Endothelial cell of umbilical vein (primary cell): ENCODE results near the gene CLINT1.

Experiments used
- CTCF ChIP-seq, 2 donors: IDR thresholded peaks; 1 replicate in 1 of 2; 2 replicates in 1 of 2; pipeline ENCODE4 v1.5.1; 2011; ENCODE audit warnings: low read length in 2 of 2, mild to moderate bottlenecking in 2 of 2, moderate library complexity in 2 of 2, control low read depth in 1 of 2, inconsistent platforms in 1 of 2, low read depth in 1 of 2; ENCODE audit not compliant: insufficient read depth in 1 of 2; ENCODE audit errors: extremely low read depth in 1 of 2
- EZH2 ChIP-seq: IDR thresholded peaks from 2 replicates; pipeline ENCODE4 v1.6.1; 2012; ENCODE audit warnings: borderline replicate concordance, low read depth, mild to moderate bottlenecking, moderate library complexity, low read length, inconsistent platforms; ENCODE audit not compliant: severe bottlenecking
- FOS ChIP-seq: IDR thresholded peaks from 2 replicates; pipeline ENCODE4 v1.6.1; 2011; ENCODE audit warnings: mild to moderate bottlenecking, low read length, moderate library complexity, borderline replicate concordance; ENCODE audit not compliant: insufficient read depth
- MAX ChIP-seq: IDR thresholded peaks from 2 replicates; pipeline ENCODE4 v1.6.1; 2011; ENCODE audit not compliant: insufficient read depth, insufficient read length
- MYC ChIP-seq: IDR thresholded peaks from one replicate; pipeline ENCODE4 v1.6.1; 2011; ENCODE audit warnings: mild to moderate bottlenecking, low read depth, low read length
- POLR2A ChIP-seq: IDR thresholded peaks from 2 replicates; pipeline ENCODE4 v1.6.1; 2012; ENCODE audit warnings: low read depth, mild to moderate bottlenecking, control low read depth, low read length
- POLR2AphosphoS5 ChIP-seq: IDR thresholded peaks from 2 replicates; pipeline ENCODE4 v1.6.1; 2012; ENCODE audit warnings: low read depth, mild to moderate bottlenecking, control low read depth, low read length, moderate library complexity; ENCODE audit not compliant: insufficient read depth

DNA sequence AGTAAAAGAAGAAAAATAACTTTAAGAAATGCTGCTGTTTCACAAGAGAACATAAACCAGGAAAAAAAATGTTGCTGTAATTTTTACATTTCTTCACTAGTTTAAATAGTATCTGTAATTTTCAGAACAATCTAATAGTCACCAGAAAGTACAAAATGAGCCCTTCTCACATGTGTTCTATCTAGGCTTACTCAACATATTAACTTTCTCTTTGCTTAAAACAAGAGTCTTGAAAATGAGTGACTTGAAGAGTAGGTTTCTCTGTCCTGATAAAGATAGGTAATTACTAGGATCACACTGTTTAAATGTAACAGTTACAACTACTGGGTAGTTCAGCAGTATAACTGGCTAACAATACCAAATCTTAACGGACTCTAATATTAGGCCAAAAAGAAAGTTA lies 37.5 kb downstream of the CLINT1 start:
- no peak for TF ChIP-seq CTCF (IDR thresholded peaks at IDR 0.05; ENCODE audit: extremely low read depth in 1 of 2, insufficient read depth in 1 of 2, low read depth in 1 of 2, low read length in 2 of 2)
- TF ChIP-seq POLR2AphosphoS5 = no peak
- TF ChIP-seq MAX = no peak
- no peak for TF ChIP-seq FOS
- TF ChIP-seq EZH2 = no peak
- no peak for TF ChIP-seq POLR2A
- no peak for TF ChIP-seq MYC
